AG04450 (cell line): ENCODE results near the gene BUB1B. TPM values are rescaled to one million over a fixed set of nuclear protein-coding genes. Genes with fewer than 3 reads are reported as not detected.
"Not testable (repeated sequence)": the region's sequence is repeated elsewhere in the genome, so short reads cannot be mapped to it uniquely, and the experiment has no call there.

ENCODE experiments used
- CTCF ChIA-PET: fragments of 300-600, 350-600 bp; formaldehyde crosslinking; extraction: SDS; loops from one replicate; lab custom pipeline; 2022; ENCODE audit warnings: antibody characterized with exemption, inconsistent platforms; lab: Charles Lee
- POLR2A ChIA-PET: fragments of 350-600 bp; formaldehyde crosslinking; extraction: SDS; loops from one replicate; lab custom pipeline; 2021; ENCODE audit warnings: antibody characterized with exemption, inconsistent platforms; lab: Yijun Ruan, JAX
- DNase-seq: peaks from one replicate; pipeline ENCODE4 v3.0.0-alpha.2; 2011; ENCODE audit warnings: low read depth, low spot score
- H3K27ac ChIP-seq: one replicate; pipeline ENCODE4 v1.5.1; 2012; ENCODE audit warnings: low read depth, low read length, control low read depth
- H3K27me3 ChIP-seq: one replicate; pipeline ENCODE4 v1.6.0; 2012; ENCODE audit warnings: low read length; ENCODE audit not compliant: control insufficient read depth, insufficient read depth
- H3K4me3 ChIP-seq: 2 replicates; pipeline ENCODE4 v1.5.1; 2011; ENCODE audit warnings: mild to moderate bottlenecking, low read depth, low read length, control low read depth
- H3K9me3 ChIP-seq: 2 replicates; pipeline ENCODE4 v1.5.1; 2012; ENCODE audit warnings: low read length; ENCODE audit not compliant: control insufficient read depth, insufficient read depth
- CTCF ChIP-seq: IDR thresholded peaks from 2 replicates; pipeline ENCODE4 v1.5.1; 2011; ENCODE audit warnings: low read depth, low read length, control low read depth, inconsistent platforms
- polyA plus RNA-seq: library from polyadenylated mRNA; depleted of rRNA; stranded (reverse); fragments of >200 nt; gene quantifications from 2 replicates; pipeline ENCODE4 v1.2.3, GENCODE V29; 2011

Gene BUB1B
- polyA plus RNA-seq, 1 experiment: 9.0 TPM

GRCh38 chr15:40115670-40116093, 45.2 kb upstream of the BUB1B start:
- H3K27me3 ChIP-seq: peaks cover 36% of the 10 kb centered on the region
- no peaks in the 10 kb centered on the region; the same call in 1 of the 2 replicates for H3K9me3 ChIP-seq
- no peak for DNase-seq
- POLR2A ChIA-PET: no interaction called here
- CTCF ChIA-PET: interaction anchor here (3.5 kb wide), 1 partner anchor 11 kb away, joined by 29 read pairs; no protein-coding TSS in a partner anchor
- no peak for TF ChIP-seq CTCF
- no peak overlapping the region for H3K27ac ChIP-seq
- H3K4me3 ChIP-seq: no peak overlapping the region

- H3K27ac ChIP-seq: no peak overlapping the region
- ChIA-PET CTCF (no interaction called here), POLR2A (no interaction called here)
Measured at GRCh38 chr15:40118473-40118872, 42.4 kb upstream of the BUB1B start.

GRCh38 chr15:40121911-40122638, 38.8 kb upstream of the BUB1B start:
- ChIA-PET POLR2A (no interaction called here), CTCF (interaction anchor here (0.6 to 1.3 kb wide), 2 partner anchors 13 to 76 kb away, joined by 3 to 5 read pairs; no protein-coding TSS in a partner anchor)
- TF ChIP-seq CTCF: no peak
- no peak overlapping the region for H3K4me3 ChIP-seq
- peaks cover 5% of the 10 kb centered on the region for H3K27me3 ChIP-seq
- H3K27ac ChIP-seq: no peak overlapping the region
- no peak for DNase-seq
- no peaks in the 10 kb centered on the region for H3K9me3 ChIP-seq

More at GRCh38 chr15:40118473-40118872, 42.4 kb upstream of the BUB1B start:
- no peak for DNase-seq
- Histone ChIP-seq H3K9me3 (no peaks in the 10 kb centered on the region), H3K4me3 (no peak overlapping the region), H3K27me3 (peaks cover 14% of the 10 kb centered on the region)
- no peak for TF ChIP-seq CTCF

- H3K27me3 ChIP-seq, H3K4me3 ChIP-seq, H3K9me3 ChIP-seq, POLR2A ChIA-PET, H3K27ac ChIP-seq, DNase-seq: not testable (repeated sequence)
- CTCF ChIA-PET: interaction anchor here (1.3 kb wide), 1 partner anchor 18 kb away, joined by 4 read pairs; no protein-coding TSS in a partner anchor
Measured at GRCh38 chr15:40122989-40123388, 37.9 kb upstream of the BUB1B start.

GRCh38 chr15:40123863-40124262, 37.0 kb upstream of the BUB1B start:
- H3K4me3 ChIP-seq, POLR2A ChIA-PET, H3K9me3 ChIP-seq, DNase-seq, H3K27me3 ChIP-seq, H3K27ac ChIP-seq: not testable (repeated sequence)
- CTCF ChIA-PET: interaction anchor here (1.3 kb wide), 1 partner anchor 19 kb away, joined by 4 read pairs; no protein-coding TSS in a partner anchor

- POLR2A ChIA-PET, DNase-seq, H3K9me3 ChIP-seq, H3K27ac ChIP-seq, H3K4me3 ChIP-seq: not testable (repeated sequence)
- CTCF ChIA-PET: interaction anchor here (1.3 kb wide), 1 partner anchor 19 kb away, joined by 4 read pairs; no protein-coding TSS in a partner anchor
- H3K27me3 ChIP-seq: peaks cover 12% of the 10 kb centered on the region
Measured at GRCh38 chr15:40124333-40124732, 36.5 kb upstream of the BUB1B start.

- H3K9me3 ChIP-seq, CTCF ChIA-PET, H3K27ac ChIP-seq, DNase-seq, H3K4me3 ChIP-seq, POLR2A ChIA-PET: not testable (repeated sequence)
- peaks cover 12% of the 10 kb centered on the region for H3K27me3 ChIP-seq
Measured at GRCh38 chr15:40124807-40125285, 36.0 kb upstream of the BUB1B start.
